HG03457 (cell line): ENCODE measurements around the gene BUD31.
"Not testable (repeated sequence)": the region's sequence is repeated elsewhere in the genome, so short reads cannot be mapped to it uniquely, and the experiment has no call there.

Source experiments
- ATAC-seq: cut with Tn5 transposase; IDR thresholded peaks from one replicate; pipeline ENCODE4 v1.9.1; 2021; ENCODE audit warnings: moderate number of reproducible peaks; ENCODE audit not compliant: unreplicated experiment

BUD31 gene

GRCh38 chr7:99397297-99397983 is 11.3 kb upstream of the BUD31 start:
- no peak for ATAC-seq

- no peak for ATAC-seq
Measured at GRCh38 chr7:99398891-99399445, 9.8 kb upstream of the BUD31 start.

- no peak for ATAC-seq
Measured at GRCh38 chr7:99399597-99399996, 9.2 kb upstream of the BUD31 start.

GRCh38 chr7:99402854-99403253 is 5.9 kb upstream of the BUD31 start:
- ATAC-seq: no peak

- no peak for ATAC-seq
Measured at GRCh38 chr7:99403764-99404163, 5.0 kb upstream of the BUD31 start.

- no peak for ATAC-seq
Measured at GRCh38 chr7:99404235-99404976, 4.4 kb upstream of the BUD31 start.

GRCh38 chr7:99404977-99405320 is 3.8 kb upstream of the BUD31 start:
- no peak for ATAC-seq

GRCh38 chr7:99406557-99406956 is 2.2 kb upstream of the BUD31 start:
- ATAC-seq: no peak

GRCh38 chr7:99407872-99408378 is 844 bp upstream of the BUD31 start:
- ATAC-seq: no peak

GRCh38 chr7:99409192-99409572 is 413 bp downstream of the BUD31 start:
- ATAC-seq: no peak

GRCh38 chr7:99409806-99410205 is 1.0 kb downstream of the BUD31 start:
- ATAC-seq: no peak

GRCh38 chr7:99410635-99411034 is 1.9 kb downstream of the BUD31 start:
- ATAC-seq: no peak

- not testable (repeated sequence) for ATAC-seq
Measured at GRCh38 chr7:99415513-99416127, 6.9 kb downstream of the BUD31 start.

GRCh38 chr7:99418260-99418659 is 9.5 kb downstream of the BUD31 start:
- no peak for ATAC-seq

GRCh38 chr7:99419323-99420021 is 10.7 kb downstream of the BUD31 start:
- ATAC-seq: no peak

- no peak for ATAC-seq
Measured at GRCh38 chr7:99420213-99420612, 11.4 kb downstream of the BUD31 start.

- no peak for ATAC-seq
Measured at GRCh38 chr7:99420986-99421385, 12.2 kb downstream of the BUD31 start.

GRCh38 chr7:99422186-99422585 is 13.4 kb downstream of the BUD31 start:
- no peak for ATAC-seq

- ATAC-seq: no peak
Measured at GRCh38 chr7:99422625-99423024, 13.9 kb downstream of the BUD31 start.

GRCh38 chr7:99424932-99425730 is 16.4 kb downstream of the BUD31 start:
- ATAC-seq: no peak
